ENCODE results near the gene PCCA. TPM values are rescaled to one million over a fixed set of nuclear protein-coding genes. Genes with fewer than 3 reads are reported as not detected.

The PCCA gene
- total RNA-seq, 1 experiment from 2014 or later, result 16.1 TPM

GRCh38 chr13:100197116-100197515 is 108.2 kb downstream of the PCCA start:
- no peaks in the 10 kb centered on the region for H3F3A ChIP-seq (ENCODE audit: insufficient read depth, low read depth)
- H3K27me3 ChIP-seq (ENCODE audit: insufficient read depth, low read depth), result no peaks in the 10 kb centered on the region
- no TSS peak for BruUV-seq (replicated peaks)
- H3K4me1 ChIP-seq (replicated peaks; ENCODE audit: insufficient read depth), result no peaks in the 10 kb centered on the region
- H3K4me3 ChIP-seq, result no peak overlapping the region
- no peaks in the 10 kb centered on the region for H3K9me2 ChIP-seq (ENCODE audit: insufficient read depth)
- H3K27ac ChIP-seq, result no peak overlapping the region
- CTCF ChIA-PET, result no interaction called here
- no peaks in the 10 kb centered on the region for H3K79me2 ChIP-seq (ENCODE audit: low read depth)
- intact Hi-C loops (cut with micrococcal nuclease; ENCODE audit: unreplicated experiment), result no loop called here
- peaks cover 6% of the 10 kb centered on the region for H4K20me1 ChIP-seq (ENCODE audit: insufficient read depth)
- H3K36me3 ChIP-seq (ENCODE audit: low read depth), result no peaks in the 10 kb centered on the region
- TF ChIP-seq EZH2 (IDR thresholded peaks at IDR 0.05; ENCODE audit: low read depth), result no peak
- TF ChIP-seq CTCF (conservative IDR thresholded peaks at IDR 0.05), result no peak
- no peak for DNase-seq
- no peak overlapping the region for H2AFZ ChIP-seq
- POLR2A ChIA-PET (ENCODE audit: unreplicated experiment), result no interaction called here
- no peaks in the 10 kb centered on the region for H3K9me3 ChIP-seq (ENCODE audit: insufficient read depth, low read depth)
- H3K4me2 ChIP-seq, result no peak overlapping the region

- Histone ChIP-seq H3K79me2 (ENCODE audit: low read depth) (no peaks in the 10 kb centered on the region), H3K9me2 (ENCODE audit: insufficient read depth) (no peaks in the 10 kb centered on the region), H2AFZ (no peak overlapping the region), H3K4me2 (no peak overlapping the region), H3K27me3 (ENCODE audit: insufficient read depth, low read depth) (no peaks in the 10 kb centered on the region), H3K9me3 (ENCODE audit: insufficient read depth, low read depth) (no peaks in the 10 kb centered on the region), H4K20me1 (ENCODE audit: insufficient read depth) (peaks cover 6% of the 10 kb centered on the region), H3F3A (ENCODE audit: insufficient read depth, low read depth) (no peaks in the 10 kb centered on the region), H3K4me3 (no peak overlapping the region), H3K27ac (no peak overlapping the region), H3K36me3 (ENCODE audit: low read depth) (no peaks in the 10 kb centered on the region), H3K4me1 (replicated peaks; ENCODE audit: insufficient read depth) (no peaks in the 10 kb centered on the region)
- ChIA-PET POLR2A (ENCODE audit: unreplicated experiment) (no interaction called here), CTCF (no interaction called here)
- no peak for TF ChIP-seq CTCF (conservative IDR thresholded peaks at IDR 0.05)
- no peak for TF ChIP-seq EZH2 (IDR thresholded peaks at IDR 0.05; ENCODE audit: low read depth)
- DNase-seq, result no peak
- intact Hi-C loops (cut with micrococcal nuclease; ENCODE audit: unreplicated experiment), result no loop called here
- no TSS peak for BruUV-seq (replicated peaks)
These were observed 108.9 kb downstream of the PCCA start for GRCh38 chr13:100197591-100198365.

GRCh38 chr13:100203696-100204367 is 114.9 kb downstream of the PCCA start:
- Histone ChIP-seq H3K27ac (no peak overlapping the region), H2AFZ (no peak overlapping the region), H3K79me2 (ENCODE audit: low read depth) (no peaks in the 10 kb centered on the region), H3K4me1 (replicated peaks; ENCODE audit: insufficient read depth) (no peaks in the 10 kb centered on the region), H3K9me3 (ENCODE audit: insufficient read depth, low read depth) (no peaks in the 10 kb centered on the region), H3K4me2 (no peak overlapping the region), H3K27me3 (ENCODE audit: insufficient read depth, low read depth) (no peaks in the 10 kb centered on the region), H3K9me2 (ENCODE audit: insufficient read depth) (no peaks in the 10 kb centered on the region), H3K36me3 (ENCODE audit: low read depth) (no peaks in the 10 kb centered on the region), H3K4me3 (no peak overlapping the region), H4K20me1 (ENCODE audit: insufficient read depth) (no peaks in the 10 kb centered on the region), H3F3A (ENCODE audit: insufficient read depth, low read depth) (no peaks in the 10 kb centered on the region)
- BruUV-seq (replicated peaks), result no TSS peak
- DNase-seq, result no peak
- CTCF ChIA-PET, result no interaction called here
- TF ChIP-seq CTCF (conservative IDR thresholded peaks at IDR 0.05), result no peak
- TF ChIP-seq EZH2 (IDR thresholded peaks at IDR 0.05; ENCODE audit: low read depth), result no peak
- POLR2A ChIA-PET (ENCODE audit: unreplicated experiment), result no interaction called here
- intact Hi-C loops (cut with micrococcal nuclease; ENCODE audit: unreplicated experiment), result no loop called here

Data from PC-9 (cell line).